B cell (primary cell): Measurements from ENCODE around the gene ARHGAP28. TPM values are rescaled to one million over a fixed set of nuclear protein-coding genes. Genes with fewer than 3 reads are reported as not detected.
"Not testable (repeated sequence)": the region's sequence is repeated elsewhere in the genome, so short reads cannot be mapped to it uniquely, and the experiment has no call there.

ENCODE experiments used
- ATAC-seq: fragments of 200-7000 bp; cut with Tn5 transposase; one replicate; pipeline ENCODE4 v1.10.0; 2021; ENCODE audit warnings: low read depth, mild to moderate bottlenecking, moderate number of reproducible peaks, moderate library complexity
- CTCF ChIA-PET: fragments of 350-600 bp; sonication (Branson Sonifier 250); formaldehyde crosslinking; loops from one replicate; lab custom pipeline; 2021; ENCODE audit warnings: antibody characterized with exemption, inconsistent platforms; lab: Charles Lee
- POLR2A ChIA-PET: fragments of 350-600 bp; sonication (Branson Sonifier 250); formaldehyde crosslinking; loops from one replicate; lab custom pipeline; 2021; ENCODE audit warnings: antibody characterized with exemption; lab: Charles Lee
- DNase-seq: peaks from one replicate; pipeline ENCODE4 v3.0.0; 2013
- H2AFZ ChIP-seq: 2 replicates; pipeline ENCODE4 v1.6.1; 2012; ENCODE audit warnings: mild to moderate bottlenecking, low read depth, low read length; ENCODE audit not compliant: insufficient read depth, poor library complexity, severe bottlenecking
- H3K27ac ChIP-seq, 2 donors: 1 replicate in 1 of 2; 2 replicates in 1 of 2; pipeline ENCODE4 v1.5.1; 2012 to 2013; ENCODE audit warnings: low read length in 2 of 2, mild to moderate bottlenecking in 2 of 2, moderate library complexity in 1 of 2
- H3K27me3 ChIP-seq, 4 experiments: fragments of 200-600 bp in 1 of 4; sonication (generic) in 1 of 4; replicated peaks in 1 of 4; 1 replicate in 2 of 4; 2 replicates in 2 of 4; pipeline versions ENCODE4 v1.6.1 to v1.7.0; 2013 to 2016; ENCODE audit warnings: low read length in 3 of 4, mild to moderate bottlenecking in 2 of 4, mixed read lengths in 1 of 4, moderate library complexity in 1 of 4; ENCODE audit not compliant: insufficient read depth in 4 of 4, control insufficient read depth in 3 of 4; ENCODE audit errors: control extremely low read depth in 1 of 4
- H3K36me3 ChIP-seq, 2 experiments: replicated peaks in 1 of 2; 1 replicate in 1 of 2; 2 replicates in 1 of 2; pipeline versions ENCODE4 v1.6.1 to v1.7.1; 2013; ENCODE audit warnings: low read length in 1 of 2; ENCODE audit not compliant: insufficient read depth in 2 of 2, control insufficient read depth in 1 of 2; ENCODE audit errors: control extremely low read depth in 1 of 2, extremely low read depth in 1 of 2
- H3K4me1 ChIP-seq, 2 donors: fragments of 200-600 bp in 1 of 2; sonication (generic) in 1 of 2; 1 replicate in 1 of 2; 2 replicates in 1 of 2; pipeline versions ENCODE4 v1.5.1 to v1.6.1; 2013 to 2017; ENCODE audit warnings: low read length in 2 of 2; ENCODE audit not compliant: control insufficient read depth in 2 of 2, insufficient read depth in 2 of 2
- H3K4me2 ChIP-seq: replicated peaks from 2 replicates; pipeline ENCODE3; 2012; ENCODE audit warnings: mild to moderate bottlenecking, low read depth, low read length; ENCODE audit not compliant: poor library complexity, severe bottlenecking
- H3K4me3 ChIP-seq, 5 experiments: fragments of 200-600 bp in 1 of 5; sonication (generic) in 1 of 5; 1 replicate in 3 of 5; 2 replicates in 2 of 5; pipeline versions ENCODE4 v1.5.1 to v1.7.0; 2011 to 2016; ENCODE audit warnings: low read length in 4 of 5, mild to moderate bottlenecking in 4 of 5, low read depth in 2 of 5, control low read depth in 1 of 5, moderate library complexity in 1 of 5; ENCODE audit not compliant: insufficient read depth in 1 of 5; ENCODE audit errors: control extremely low read depth in 1 of 5, extremely low read depth in 1 of 5
- H3K79me2 ChIP-seq: fragments of 200-600 bp; sonication (generic); one replicate; pipeline ENCODE4 v1.6.0; 2016; ENCODE audit warnings: low read length; ENCODE audit not compliant: control insufficient read depth, insufficient read depth
- H3K9ac ChIP-seq: fragments of 200-600 bp; sonication (generic); 2 replicates; pipeline ENCODE4 v1.6.1; 2017; ENCODE audit warnings: mild to moderate bottlenecking, low read length, moderate library complexity
- H3K9me3 ChIP-seq, 3 donors: one replicate each; pipeline versions ENCODE4 v1.6.1 to v1.7.1; 2013; ENCODE audit warnings: low read length in 2 of 3; ENCODE audit not compliant: control insufficient read depth in 2 of 3, insufficient read depth in 1 of 3; ENCODE audit errors: control extremely low read depth in 1 of 3
- H4K20me1 ChIP-seq: 2 replicates; pipeline ENCODE4 v1.6.0; 2012; ENCODE audit warnings: mild to moderate bottlenecking, low read length; ENCODE audit not compliant: insufficient read depth, control insufficient read depth, poor library complexity, severe bottlenecking
- H3K27ac Mint-ChIP-seq: one replicate; pipeline ENCODE4 v1.8.0; 2021; ENCODE audit warnings: mixed read lengths
- H3K27me3 Mint-ChIP-seq: one replicate; pipeline ENCODE4 v1.8.0; 2021; ENCODE audit warnings: mixed read lengths
- H3K4me1 Mint-ChIP-seq: one replicate; pipeline ENCODE4 v1.8.0; 2021; ENCODE audit warnings: mixed read lengths
- H3K4me3 Mint-ChIP-seq: one replicate; pipeline ENCODE4 v1.8.0; 2021; ENCODE audit warnings: mixed read lengths
- H3K9me3 Mint-ChIP-seq: one replicate; pipeline ENCODE4 v1.8.0; 2022; ENCODE audit warnings: mixed read lengths; ENCODE audit not compliant: insufficient read depth
- CTCF ChIP-seq: fragments of 200-600 bp; IDR thresholded peaks from one replicate; pipeline ENCODE4 v1.8.0; 2022; ENCODE audit warnings: antibody characterized with exemption, mild to moderate bottlenecking
- EZH2 ChIP-seq: IDR thresholded peaks from 2 replicates; pipeline ENCODE4 v1.6.1; 2012; ENCODE audit warnings: borderline replicate concordance, low read depth, mild to moderate bottlenecking, moderate library complexity, low read length; ENCODE audit not compliant: insufficient read depth, poor library complexity, severe bottlenecking
- WGBS: methylation state at CpG from one replicate; pipeline ENCODE4 v1.1.5; 2013; ENCODE audit warnings: missing lambda C conversion rate; ENCODE audit not compliant: insufficient coverage; 5-methylcytosine and 5-hydroxymethylcytosine counted together
- intact Hi-C: fragments of 100-400 bp; cut with micrococcal nuclease; formaldehyde crosslinking; loops from one replicate; pipeline ENCODE4 v1.10.0; 2022
- polyA plus RNA-seq: library from polyadenylated mRNA; depleted of rRNA; stranded (reverse); fragments of >200 nt; gene quantifications from 2 replicates; pipeline ENCODE4 v1.2.3, GENCODE V29; 2012
- total RNA-seq, 2 donors: library from RNA; stranded (reverse); fragments of 120-200 nt in 1 of 2; gene quantifications; 1 replicate in 1 of 2; 2 replicates in 1 of 2; pipeline versions ENCODE4 v1.2.3 to v1.2.4, GENCODE V29; 2013 to 2022

The ARHGAP28 gene
- total and polyA plus RNA-seq, 2 donors (not counting 1 experiment from before 2014, with no cell fraction given) = not detected

GRCh38 chr18:6797171-6797570 is 67.7 kb downstream of the ARHGAP28 start:
- POLR2A ChIA-PET = no interaction called here

GRCh38 chr18:6798896-6799295 is 69.4 kb downstream of the ARHGAP28 start:
- Histone ChIP-seq H3K4me3 (no peak overlapping the region), H4K20me1 (no peaks in the 10 kb centered on the region), H3K4me2 (no peak overlapping the region), H3K9ac (no peak overlapping the region), H3K4me1 (no peaks in the 10 kb centered on the region), H3K27me3 (no peaks in the 10 kb centered on the region), H3K79me2 (no peaks in the 10 kb centered on the region), H2AFZ (no peak overlapping the region), H3K9me3 (peaks cover 0 to 6% (median 0%) of the 10 kb centered on the region in 3 donors), H3K36me3 (no peaks in the 10 kb centered on the region), H3K27ac (no peak overlapping the region)
- H3K4me3 Mint-ChIP-seq = no peak overlapping the region
- ChIA-PET POLR2A (no interaction called here), CTCF (no interaction called here)
- intact Hi-C loops = no loop called here
- no peak for TF ChIP-seq CTCF
- TF ChIP-seq EZH2 = no peak
- no CpG with 5 or more reads among the region's 1 CpG for WGBS
- H3K27me3 Mint-ChIP-seq = no peaks in the 10 kb centered on the region
- H3K9me3 Mint-ChIP-seq = peaks cover 5% of the 10 kb centered on the region
- no peak overlapping the region for H3K27ac Mint-ChIP-seq
- no peak for ATAC-seq
- H3K4me1 Mint-ChIP-seq = no peaks in the 10 kb centered on the region
- DNase-seq = no peak

More at GRCh38 chr18:6797171-6797570, 67.7 kb downstream of the ARHGAP28 start:
- Histone ChIP-seq H3K79me2 (no peaks in the 10 kb centered on the region), H3K4me1 (no peaks in the 10 kb centered on the region), H3K36me3 (no peaks in the 10 kb centered on the region), H2AFZ (no peak overlapping the region), H3K27me3 (no peaks in the 10 kb centered on the region), H3K27ac (no peak overlapping the region), H4K20me1 (no peaks in the 10 kb centered on the region), H3K9ac (no peak overlapping the region), H3K4me3 (no peak overlapping the region), H3K4me2 (no peak overlapping the region), H3K9me3 (peaks cover 0 to 3% (median 0%) of the 10 kb centered on the region in 3 donors)
- 92% methylated on average over 4 of the region's 5 CpGs for WGBS
- DNase-seq = no peak
- intact Hi-C loops = no loop called here
- H3K9me3 Mint-ChIP-seq = peaks cover 2% of the 10 kb centered on the region
- TF ChIP-seq EZH2 (no peak), CTCF (no peak)
- no peak overlapping the region for H3K27ac Mint-ChIP-seq
- no peaks in the 10 kb centered on the region for H3K27me3 Mint-ChIP-seq
- H3K4me3 Mint-ChIP-seq = no peak overlapping the region
- no peaks in the 10 kb centered on the region for H3K4me1 Mint-ChIP-seq
- CTCF ChIA-PET = no interaction called here
- no peak for ATAC-seq

- WGBS = no CpG with 5 or more reads among the region's 1 CpG
- CTCF ChIA-PET, H3K4me3 ChIP-seq, intact Hi-C loops, ATAC-seq, H4K20me1 ChIP-seq, H3K4me3 Mint-ChIP-seq, H3K9me3 Mint-ChIP-seq, H3K4me1 Mint-ChIP-seq, DNase-seq, H3K79me2 ChIP-seq, H3K27me3 ChIP-seq, H3K27ac ChIP-seq, H3K27me3 Mint-ChIP-seq, POLR2A ChIA-PET, H2AFZ ChIP-seq, H3K9ac ChIP-seq, H3K36me3 ChIP-seq, H3K4me2 ChIP-seq, H3K9me3 ChIP-seq, H3K4me1 ChIP-seq: not testable (repeated sequence)
- H3K27ac Mint-ChIP-seq = peak overlapping the region; percentile 6
These were observed 70.8 kb downstream of the ARHGAP28 start for GRCh38 chr18:6800309-6800708.
